Fibroblast of the aortic adventitia (primary cell): ENCODE data around the gene SF1. TPM values are rescaled to one million over a fixed set of nuclear protein-coding genes. Genes with fewer than 3 reads are reported as not detected.

Experiments used
- DNase-seq: peaks from one replicate; pipeline ENCODE4 v3.0.0-alpha.2; 2010; ENCODE audit warnings: low read depth
- H3K4me3 ChIP-seq: 2 replicates; pipeline ENCODE4 v1.5.1; 2011; ENCODE audit warnings: low read depth, mild to moderate bottlenecking, control low read depth, low read length, moderate library complexity
- CTCF ChIP-seq: IDR thresholded peaks from 2 replicates; pipeline ENCODE4 v1.5.1; 2011; ENCODE audit warnings: mild to moderate bottlenecking, low read length, control low read depth, inconsistent platforms; ENCODE audit not compliant: insufficient read depth
- total RNA-seq: library from RNA; depleted of rRNA; stranded (reverse); fragments of >200 nt; gene quantifications from 2 replicates; pipeline ENCODE4 v1.2.3, GENCODE V29; 2012; ENCODE audit warnings: low replicate concordance

The SF1 gene
- total RNA-seq, 1 donor, result 150 TPM

- no peak for DNase-seq
- no peak overlapping the region for H3K4me3 ChIP-seq
- no peak for TF ChIP-seq CTCF
These were observed 23.4 kb upstream of the SF1 start for GRCh38 chr11:64801561-64802369.

GRCh38 chr11:64801158-64801464, 22.8 kb upstream of the SF1 start:
- no peak for DNase-seq
- TF ChIP-seq CTCF, result no peak
- no peak overlapping the region for H3K4me3 ChIP-seq

- no peak for TF ChIP-seq CTCF
- H3K4me3 ChIP-seq, result no peak overlapping the region
- no peak for DNase-seq
These were observed 22.2 kb upstream of the SF1 start for GRCh38 chr11:64800303-64801157.

- no peak for DNase-seq
- TF ChIP-seq CTCF, result no peak
- no peak overlapping the region for H3K4me3 ChIP-seq
These were observed 21.4 kb upstream of the SF1 start for GRCh38 chr11:64799623-64800302.

- TF ChIP-seq CTCF, result no peak
- no peak for DNase-seq
- no peak overlapping the region for H3K4me3 ChIP-seq
These were observed 20.9 kb upstream of the SF1 start for GRCh38 chr11:64799256-64799622.

- TF ChIP-seq CTCF, result no peak
- DNase-seq, result no peak
- H3K4me3 ChIP-seq, result no peak overlapping the region
These were observed 18.6 kb upstream of the SF1 start for GRCh38 chr11:64796757-64797541.
